Fibroblast of pulmonary artery (primary cell): ENCODE measurements around the gene C4A.

Experiments used
- DNase-seq: peaks from one replicate; pipeline ENCODE4 v3.0.0-alpha.2; 2010; ENCODE audit warnings: low read depth
- H3K4me3 ChIP-seq: replicated peaks from 2 replicates; pipeline ENCODE4 v1.5.1; 2011; ENCODE audit warnings: low read depth, mild to moderate bottlenecking, control low read depth, low read length, moderate library complexity
- TF ChIP-seq, protein P1 (sequence below): IDR thresholded peaks from 2 replicates; pipeline ENCODE4 v1.5.1; 2011; ENCODE audit warnings: mild to moderate bottlenecking, control low read depth, low read length, inconsistent platforms; ENCODE audit errors: missing control alignments

The C4A gene

GRCh38 chr6:31949926-31950548 lies 31.8 kb upstream of the C4A start:
- TF ChIP-seq, protein P1, sequence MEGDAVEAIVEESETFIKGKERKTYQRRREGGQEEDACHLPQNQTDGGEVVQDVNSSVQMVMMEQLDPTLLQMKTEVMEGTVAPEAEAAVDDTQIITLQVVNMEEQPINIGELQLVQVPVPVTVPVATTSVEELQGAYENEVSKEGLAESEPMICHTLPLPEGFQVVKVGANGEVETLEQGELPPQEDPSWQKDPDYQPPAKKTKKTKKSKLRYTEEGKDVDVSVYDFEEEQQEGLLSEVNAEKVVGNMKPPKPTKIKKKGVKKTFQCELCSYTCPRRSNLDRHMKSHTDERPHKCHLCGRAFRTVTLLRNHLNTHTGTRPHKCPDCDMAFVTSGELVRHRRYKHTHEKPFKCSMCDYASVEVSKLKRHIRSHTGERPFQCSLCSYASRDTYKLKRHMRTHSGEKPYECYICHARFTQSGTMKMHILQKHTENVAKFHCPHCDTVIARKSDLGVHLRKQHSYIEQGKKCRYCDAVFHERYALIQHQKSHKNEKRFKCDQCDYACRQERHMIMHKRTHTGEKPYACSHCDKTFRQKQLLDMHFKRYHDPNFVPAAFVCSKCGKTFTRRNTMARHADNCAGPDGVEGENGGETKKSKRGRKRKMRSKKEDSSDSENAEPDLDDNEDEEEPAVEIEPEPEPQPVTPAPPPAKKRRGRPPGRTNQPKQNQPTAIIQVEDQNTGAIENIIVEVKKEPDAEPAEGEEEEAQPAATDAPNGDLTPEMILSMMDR: no peak
- H3K4me3 ChIP-seq: no peak overlapping the region
- no peak for DNase-seq

DNA sequence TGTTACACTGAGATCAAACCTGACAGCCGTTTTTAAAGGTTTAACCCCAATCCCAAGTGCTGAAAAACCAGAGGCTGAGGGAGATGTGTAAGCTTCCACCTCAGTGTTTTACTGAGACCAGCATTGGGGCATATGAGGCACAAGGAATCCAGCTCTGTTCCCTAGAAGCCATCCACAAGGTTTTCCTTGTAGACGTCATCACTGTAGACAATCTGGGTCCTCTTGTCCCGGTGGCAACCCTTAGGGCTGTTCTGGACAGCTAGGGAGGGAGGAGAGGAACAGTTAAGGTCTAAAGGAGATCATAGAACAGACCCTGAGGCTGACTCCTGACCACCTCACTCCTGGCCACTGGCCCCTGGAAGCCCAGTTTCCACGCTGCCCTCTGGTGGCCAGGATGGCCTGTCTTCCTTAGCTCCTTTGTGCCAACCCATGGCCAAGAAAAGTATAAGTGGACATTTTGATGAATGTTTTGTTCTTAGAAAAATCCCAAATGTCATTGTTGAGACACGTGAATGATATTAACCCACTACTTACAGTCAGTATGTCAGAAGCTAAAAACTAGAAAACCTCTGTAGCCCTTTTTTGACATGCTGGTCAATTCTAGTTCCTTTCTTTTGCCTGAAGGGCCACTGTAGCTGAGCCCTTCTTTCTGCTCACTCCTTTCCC lies 29.6 kb upstream of the C4A start:
- H3K4me3 ChIP-seq: no peak overlapping the region
- TF ChIP-seq, protein P1: peak; percentile 99
- DNase-seq: peak; percentile 78

DNA sequence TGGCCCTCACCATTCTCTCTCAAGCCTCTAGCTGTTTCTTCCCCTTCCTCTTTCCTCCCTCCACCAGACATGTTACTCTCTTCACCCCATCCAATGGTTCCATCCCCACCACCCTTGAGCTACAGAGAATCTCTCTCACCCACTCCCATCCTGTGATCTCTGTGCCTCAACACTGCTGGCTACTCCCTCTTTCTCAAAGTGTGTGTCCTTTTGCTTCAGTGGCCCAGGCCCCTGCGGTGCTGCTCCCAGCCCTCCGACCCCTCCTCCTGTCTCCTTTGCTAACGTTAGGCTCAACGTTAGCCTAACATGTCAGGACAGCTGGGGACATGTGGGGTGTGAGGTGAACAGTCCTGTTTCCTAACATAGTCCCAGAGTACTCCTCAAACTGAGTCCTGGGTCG lies 29.0 kb upstream of the C4A start:
- TF ChIP-seq, protein P1: no peak
- no peak for DNase-seq
- no peak overlapping the region for H3K4me3 ChIP-seq

DNA sequence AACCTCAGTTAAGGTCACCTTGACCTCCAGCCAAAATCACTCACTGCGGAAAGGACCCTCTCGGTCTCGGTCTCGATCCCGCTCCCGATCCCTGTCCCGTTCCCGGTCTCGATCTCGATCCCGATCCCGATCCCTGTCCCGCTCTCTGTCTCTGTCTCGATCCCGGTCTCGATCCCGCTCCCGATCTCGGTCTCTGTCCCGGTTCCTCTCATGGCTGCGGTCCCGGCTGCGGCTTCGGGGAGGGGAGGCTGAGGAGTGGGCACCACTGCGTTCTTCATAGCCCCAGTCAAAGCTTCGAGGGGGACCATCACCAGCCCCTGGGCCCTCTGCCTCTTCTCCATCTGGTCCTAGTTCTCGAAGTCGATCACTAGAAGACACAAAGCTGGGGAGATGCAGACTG lies 27.3 kb upstream of the C4A start:
- TF ChIP-seq, protein P1: no peak
- no peak for DNase-seq
- H3K4me3 ChIP-seq: no peak overlapping the region

DNA sequence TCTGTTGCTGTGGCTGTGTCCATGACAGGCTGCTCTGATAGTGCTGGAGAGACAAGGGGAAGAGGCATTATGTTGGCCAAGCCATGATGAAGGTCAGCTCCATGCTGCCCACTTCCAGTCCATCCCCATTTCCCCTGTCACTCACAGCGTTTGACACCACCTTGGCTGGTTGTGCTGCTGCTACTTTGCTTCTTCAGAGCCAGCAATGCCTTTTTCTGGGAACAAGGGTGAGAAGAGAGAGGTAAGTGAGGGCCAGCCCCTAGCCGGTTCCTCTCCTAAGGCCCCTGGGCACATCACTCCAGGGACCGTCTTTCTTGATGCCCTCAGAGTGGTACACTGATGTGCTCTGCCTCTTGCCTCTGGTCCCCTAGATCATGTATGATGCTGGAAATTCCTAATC lies 25.1 kb upstream of the C4A start:
- H3K4me3 ChIP-seq: no peak overlapping the region
- TF ChIP-seq, protein P1: no peak
- no peak for DNase-seq

DNA sequence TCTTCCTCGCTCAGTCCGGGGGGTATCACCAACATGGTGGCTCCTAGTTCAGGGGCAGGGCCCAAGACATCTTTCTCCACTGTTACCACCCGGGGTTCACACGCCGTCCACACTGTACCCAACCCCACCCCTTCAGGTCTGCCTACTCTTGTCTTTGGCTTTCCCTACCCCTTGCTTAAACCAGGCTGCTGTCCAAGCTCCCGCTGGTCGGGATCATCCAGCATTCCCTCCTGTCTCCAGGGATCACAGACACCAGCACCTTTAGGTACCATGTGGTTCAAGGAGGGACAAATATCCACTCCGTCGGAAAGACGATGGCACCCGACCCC lies 23.5 kb upstream of the C4A start:
- H3K4me3 ChIP-seq: peak overlapping the region; percentile 100
- no peak for DNase-seq
- TF ChIP-seq, protein P1: no peak
